SH-SY5Y (cell line): ENCODE measurements around the gene OR13F1.

Experiments used
- GATA2 ChIP-seq: IDR thresholded peaks from 2 replicates; pipeline ENCODE4 v1.6.1; 2011; ENCODE audit warnings: mild to moderate bottlenecking, low read depth, low read length
- GATA3 ChIP-seq: IDR thresholded peaks from 2 replicates; pipeline ENCODE4 v1.6.1; 2011; ENCODE audit warnings: low read depth, mild to moderate bottlenecking, low read length, moderate library complexity

Gene OR13F1

GRCh38 chr9:104503963-104504362, at the start of gene OR13F1:
Gene OR13F1 (plus strand): TSS chr9:104504263. CDS start chr9:104504263, 0 bp downstream.
- TF ChIP-seq GATA3 (no peak), GATA2 (no peak)

GRCh38 chr9:104456831-104457230, 47.2 kb upstream of the OR13F1 start:
- TF ChIP-seq GATA2 = no peak
- TF ChIP-seq GATA3 = no peak

- TF ChIP-seq GATA2 = no peak
- no peak for TF ChIP-seq GATA3
These were observed 40.2 kb upstream of the OR13F1 start for GRCh38 chr9:104463864-104464263.

- TF ChIP-seq GATA2 = no peak
- no peak for TF ChIP-seq GATA3
These were observed 35.8 kb upstream of the OR13F1 start for GRCh38 chr9:104468261-104468660.

- TF ChIP-seq GATA3 (no peak), GATA2 (no peak)
These were observed 21.0 kb upstream of the OR13F1 start for GRCh38 chr9:104482921-104483570.

- TF ChIP-seq GATA2 (no peak), GATA3 (no peak)
These were observed 19.0 kb upstream of the OR13F1 start for GRCh38 chr9:104485014-104485413.

GRCh38 chr9:104494808-104495207, 9.3 kb upstream of the OR13F1 start:
- TF ChIP-seq GATA2 (no peak), GATA3 (no peak)

- TF ChIP-seq GATA3 = no peak
- TF ChIP-seq GATA2 = no peak
These were observed 623 bp upstream of the OR13F1 start for GRCh38 chr9:104503440-104503839.

- TF ChIP-seq GATA2 (no peak), GATA3 (no peak)
These were observed 2.5 kb downstream of the OR13F1 start for GRCh38 chr9:104506565-104506964.

- no peak for TF ChIP-seq GATA2
- no peak for TF ChIP-seq GATA3
These were observed 10.8 kb downstream of the OR13F1 start for GRCh38 chr9:104514901-104515300.

GRCh38 chr9:104527109-104527508, 23.0 kb downstream of the OR13F1 start, which contains the start of gene OR13C4:
Gene OR13C4 (minus strand): TSS chr9:104527209. CDS start chr9:104527209, 0 bp downstream.
- TF ChIP-seq GATA3 (no peak), GATA2 (no peak)

- TF ChIP-seq GATA3 = no peak
- no peak for TF ChIP-seq GATA2
These were observed 32.7 kb downstream of the OR13F1 start, which contains the start of gene OR13C3 for GRCh38 chr9:104536756-104537155. Gene OR13C3 (minus strand): TSS chr9:104536856. CDS start chr9:104536723, 133 bp downstream.

GRCh38 chr9:104539275-104539674, 35.2 kb downstream of the OR13F1 start:
- no peak for TF ChIP-seq GATA2
- no peak for TF ChIP-seq GATA3

- TF ChIP-seq GATA3 (no peak), GATA2 (no peak)
These were observed 40.6 kb downstream of the OR13F1 start for GRCh38 chr9:104544644-104545043.

GRCh38 chr9:104553261-104553660, 49.2 kb downstream of the OR13F1 start:
- no peak for TF ChIP-seq GATA3
- no peak for TF ChIP-seq GATA2
